MM.1S (cell line): ENCODE data around the gene CWC27.

ENCODE experiments used
- DNase-seq: peaks from one replicate; pipeline ENCODE4 v3.0.0-alpha.2; 2015
- H2AFZ ChIP-seq: fragments of 300-600 bp; sonication (generic); 2 replicates; pipeline ENCODE4 v1.6.0; 2016; ENCODE audit warnings: antibody characterized with exemption, low read length
- H3F3A ChIP-seq: fragments of 300-600 bp; sonication (generic); 2 replicates; pipeline ENCODE4 v1.6.1; 2016; ENCODE audit warnings: mild to moderate bottlenecking, antibody characterized with exemption, low read length, moderate library complexity, mixed read lengths; ENCODE audit not compliant: insufficient read depth
- H3K27ac ChIP-seq: fragments of 300-600 bp; sonication (generic); 2 replicates; pipeline ENCODE4 v1.5.1; 2016; ENCODE audit warnings: mild to moderate bottlenecking, low read length
- H3K27me3 ChIP-seq: fragments of 300-600 bp; sonication (generic); replicated peaks from 2 replicates; pipeline ENCODE4 v1.6.0; 2016; ENCODE audit warnings: low read length; ENCODE audit not compliant: insufficient read depth
- H3K36me3 ChIP-seq: fragments of 300-600 bp; sonication (generic); replicated peaks from 2 replicates; pipeline ENCODE4 v1.6.1; 2016; ENCODE audit warnings: mild to moderate bottlenecking, low read length, mixed read lengths; ENCODE audit not compliant: insufficient read depth
- H3K4me1 ChIP-seq: fragments of 300-600 bp; sonication (generic); 2 replicates; pipeline ENCODE4 v1.6.1; 2016; ENCODE audit warnings: low read length, mixed read lengths
- H3K4me2 ChIP-seq: fragments of 300-600 bp; sonication (generic); 2 replicates; pipeline ENCODE4 v1.6.0; 2016; ENCODE audit warnings: low read depth, low read length
- H3K4me3 ChIP-seq: fragments of 300-600 bp; sonication (generic); 2 replicates; pipeline ENCODE4 v1.5.1; 2016; ENCODE audit warnings: low read length, mixed read lengths
- H3K79me2 ChIP-seq: fragments of 300-600 bp; sonication (generic); 2 replicates; pipeline ENCODE4 v1.6.1; 2016; ENCODE audit warnings: mixed run types, low read length, mixed read lengths
- H3K9ac ChIP-seq: fragments of 300-600 bp; sonication (generic); 2 replicates; pipeline ENCODE4 v1.6.1; 2016; ENCODE audit warnings: low read length, mixed read lengths
- H3K9me2 ChIP-seq: fragments of 300-600 bp; sonication (generic); replicated peaks from 2 replicates; pipeline ENCODE4 v1.6.1; 2016; ENCODE audit warnings: mild to moderate bottlenecking, low read length, mixed read lengths; ENCODE audit not compliant: insufficient read depth
- H3K9me3 ChIP-seq: fragments of 300-600 bp; sonication (generic); replicated peaks from 2 replicates; pipeline ENCODE4 v1.6.1; 2016; ENCODE audit warnings: mild to moderate bottlenecking, low read length, mixed read lengths; ENCODE audit not compliant: insufficient read depth
- H4K20me1 ChIP-seq: fragments of 300-600 bp; sonication (generic); 2 replicates; pipeline ENCODE4 v1.6.1; 2016; ENCODE audit warnings: mild to moderate bottlenecking, low read length, moderate library complexity, mixed read lengths; ENCODE audit not compliant: insufficient read depth
- CTCF ChIP-seq: fragments of 300-600 bp; sonication (generic); IDR thresholded peaks from 2 replicates; pipeline ENCODE4 v1.5.1; 2016; ENCODE audit warnings: antibody characterized with exemption, low read length, mixed read lengths
- EZH2 ChIP-seq: fragments of 300-600 bp; sonication (generic); optimal IDR thresholded peaks from 2 replicates; pipeline ENCODE3; 2017; ENCODE audit warnings: low read depth, mild to moderate bottlenecking, antibody characterized with exemption, low read length, mixed read lengths
- EZH2phosphoT487 ChIP-seq: fragments of 300-600 bp; sonication (generic); IDR thresholded peaks from 2 replicates; pipeline ENCODE4 v1.6.1; 2018; ENCODE audit warnings: antibody characterized with exemption, low read length

Gene CWC27

DNA sequence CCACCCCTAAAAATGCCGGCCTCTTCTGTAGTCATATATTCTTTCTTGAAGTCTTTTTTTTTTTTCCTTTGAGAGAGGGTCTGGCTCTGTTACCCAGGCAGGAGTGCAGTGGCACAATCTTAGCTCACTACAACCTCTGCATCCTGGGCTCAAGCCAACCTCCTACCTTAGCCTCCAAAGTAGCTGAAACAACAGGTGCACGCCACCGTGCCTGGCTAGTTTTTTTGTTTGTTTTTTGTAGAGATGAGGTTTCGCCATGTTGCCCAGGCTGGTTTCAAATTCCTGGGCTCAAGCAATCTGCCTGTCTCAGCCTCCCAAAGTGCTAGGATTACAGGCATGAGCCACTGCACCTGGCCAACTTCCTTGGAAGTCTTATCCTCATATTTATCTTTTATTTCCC is 19.3 kb upstream of the CWC27 start:
- Histone ChIP-seq H3K79me2 (peaks cover 1% of the 10 kb centered on the region), H3F3A (no peaks in the 10 kb centered on the region), H3K4me3 (no peak overlapping the region), H3K9ac (no peak overlapping the region), H3K27me3 (no peaks in the 10 kb centered on the region), H4K20me1 (no peaks in the 10 kb centered on the region), H3K27ac (no peak overlapping the region), H3K9me3 (no peaks in the 10 kb centered on the region), H3K4me2 (no peak overlapping the region), H3K9me2 (no peaks in the 10 kb centered on the region), H2AFZ (no peak overlapping the region), H3K4me1 (no peaks in the 10 kb centered on the region), H3K36me3 (no peaks in the 10 kb centered on the region)
- TF ChIP-seq CTCF: no peak
- DNase-seq: no peak

GRCh38 chr5:64754066-64754465 is 14.7 kb upstream of the CWC27 start:
- no peak for DNase-seq
- H3K4me3 ChIP-seq: no peak overlapping the region
- no peak overlapping the region for H3K4me2 ChIP-seq
- H3K4me1 ChIP-seq: 0 out of 2 replicates have a peak, but pooled peaks cover 3% of the 10 kb centered on the region
- no peak overlapping the region for H3K9ac ChIP-seq
- H3K27me3 ChIP-seq: no peaks in the 10 kb centered on the region
- H3K79me2 ChIP-seq: peaks cover 36% of the 10 kb centered on the region
- H4K20me1 ChIP-seq: no peaks in the 10 kb centered on the region
- H2AFZ ChIP-seq: no peak overlapping the region
- no peaks in the 10 kb centered on the region for H3K36me3 ChIP-seq
- no peaks in the 10 kb centered on the region for H3K9me2 ChIP-seq
- H3K9me3 ChIP-seq: no peaks in the 10 kb centered on the region
- TF ChIP-seq CTCF: no peak
- H3F3A ChIP-seq: no peaks in the 10 kb centered on the region
- H3K27ac ChIP-seq: no peak overlapping the region

DNA sequence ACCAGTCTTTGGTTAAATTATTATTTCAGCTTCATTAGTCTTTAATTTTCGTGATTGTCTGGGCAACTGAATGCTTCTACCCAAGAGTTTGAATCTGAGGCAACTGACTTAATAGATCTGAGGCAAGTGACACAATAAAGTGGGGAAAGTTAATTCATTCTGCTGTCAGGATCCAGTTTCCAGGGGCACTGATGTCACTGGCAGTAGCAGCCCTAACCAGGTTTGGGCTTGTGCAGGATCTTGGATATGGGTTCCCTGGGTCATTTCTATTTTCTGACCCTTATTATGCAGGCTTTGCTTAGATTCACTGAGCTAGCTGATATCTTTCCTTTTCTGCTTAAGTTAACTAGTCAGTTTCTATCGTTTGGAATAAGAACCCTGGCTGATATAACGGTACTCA is 9.8 kb upstream of the CWC27 start:
- Histone ChIP-seq H3K4me3 (no peak overlapping the region), H3F3A (no peaks in the 10 kb centered on the region), H3K36me3 (no peaks in the 10 kb centered on the region; the same call in 1 of the 2 replicates), H3K9me3 (no peaks in the 10 kb centered on the region), H3K79me2 (peaks cover 76% of the 10 kb centered on the region), H3K27ac (no peak overlapping the region), H2AFZ (no peak overlapping the region), H3K4me1 (0 out of 2 replicates have a peak, but pooled peaks cover 3% of the 10 kb centered on the region), H3K9ac (no peak overlapping the region), H4K20me1 (no peaks in the 10 kb centered on the region), H3K4me2 (no peak overlapping the region), H3K9me2 (no peaks in the 10 kb centered on the region), H3K27me3 (no peaks in the 10 kb centered on the region)
- TF ChIP-seq CTCF: no peak
- no peak for TF ChIP-seq EZH2
- no peak for TF ChIP-seq EZH2phosphoT487
- no peak for DNase-seq
